GM12891 (cell line): ENCODE results near the gene RBM11.

ENCODE experiments used
- POLR2A ChIP-seq: IDR thresholded peaks from 2 replicates; pipeline ENCODE4 v1.6.1; 2011; ENCODE audit warnings: low read depth, low read length, control low read depth
- POLR2AphosphoS5 ChIP-seq: IDR thresholded peaks from 2 replicates; pipeline ENCODE4 v1.6.1; 2011; ENCODE audit warnings: low read depth, low read length, control low read depth
- POU2F2 ChIP-seq: IDR thresholded peaks from 2 replicates; pipeline ENCODE4 v1.6.1; 2011; ENCODE audit warnings: low read depth, mild to moderate bottlenecking, control low read depth, low read length, moderate library complexity
- TAF1 ChIP-seq: IDR thresholded peaks from 2 replicates; pipeline ENCODE4 v1.6.1; 2011; ENCODE audit warnings: low read depth, low read length, control low read depth

DNA sequence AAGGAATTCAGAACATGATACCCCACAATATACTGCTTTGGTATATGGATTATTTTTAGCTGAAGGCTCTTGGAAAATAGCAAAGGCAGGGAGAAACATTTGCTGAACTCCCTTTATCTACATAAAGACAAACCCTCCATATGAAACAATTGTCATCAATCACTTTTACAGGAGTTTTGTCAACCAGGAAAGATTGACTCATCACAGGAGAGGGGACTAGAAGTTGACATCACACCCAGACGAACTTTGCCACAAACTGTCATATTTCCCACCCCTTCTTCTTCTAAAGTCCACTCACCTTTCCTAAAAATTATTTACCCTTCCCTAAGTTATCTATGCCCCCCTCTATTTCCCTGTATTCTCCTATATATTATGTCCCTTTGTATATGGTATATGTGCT, 47.9 kb downstream of the RBM11 start:
- TF ChIP-seq POLR2A (no peak), POLR2AphosphoS5 (no peak), TAF1 (no peak), POU2F2 (no peak)
